Occipital lobe (tissue), 2 donors: ENCODE measurements around the gene MYO10. TPM values are rescaled to one million over a fixed set of nuclear protein-coding genes. Genes with fewer than 3 reads are reported as not detected.
"Not testable (repeated sequence)": the region's sequence is repeated elsewhere in the genome, so short reads cannot be mapped to it uniquely, and the experiment has no call there.

Experiments
- DNase-seq: peaks from one replicate; lab custom pipeline; 2025; lab: John Stamatoyannopoulos, UW
- total RNA-seq: library from RNA; depleted of rRNA; stranded (reverse); fragments of >200 nt; gene quantifications from one replicate; pipeline ENCODE4 v1.2.3, GENCODE V29; 2014

MYO10 gene
- 31.2 TPM for total RNA-seq

GRCh38 chr5:16936150-16936988, at the start of gene MYO10:
Gene MYO10 (minus strand): TSS chr5:16936288. CDS start chr5:16935808, 480 bp downstream.
- DNase-seq, result no peak

GRCh38 chr5:16985304-16985703, 49.2 kb upstream of the MYO10 start:
- DNase-seq, result not testable (repeated sequence)

DNA sequence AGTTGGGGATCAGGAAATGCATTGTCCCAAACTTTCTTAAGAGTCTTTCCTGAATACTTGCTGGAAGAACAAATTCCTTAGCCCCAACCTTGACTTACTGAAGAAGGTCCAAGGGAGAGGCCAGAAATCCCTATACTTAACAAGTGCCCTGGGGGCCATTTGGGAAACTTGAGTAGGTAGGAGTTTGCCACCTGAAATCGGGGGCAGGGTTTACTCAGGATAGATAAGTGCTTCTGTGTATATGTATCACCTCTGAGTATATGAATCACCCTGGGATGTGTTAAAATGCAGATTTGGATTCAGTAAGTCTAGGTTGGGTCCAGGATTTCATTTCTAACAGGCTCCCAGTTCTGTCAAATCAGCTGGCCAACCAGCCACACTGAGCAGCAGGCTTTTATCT, 47.9 kb upstream of the MYO10 start:
- no peak for DNase-seq

DNA sequence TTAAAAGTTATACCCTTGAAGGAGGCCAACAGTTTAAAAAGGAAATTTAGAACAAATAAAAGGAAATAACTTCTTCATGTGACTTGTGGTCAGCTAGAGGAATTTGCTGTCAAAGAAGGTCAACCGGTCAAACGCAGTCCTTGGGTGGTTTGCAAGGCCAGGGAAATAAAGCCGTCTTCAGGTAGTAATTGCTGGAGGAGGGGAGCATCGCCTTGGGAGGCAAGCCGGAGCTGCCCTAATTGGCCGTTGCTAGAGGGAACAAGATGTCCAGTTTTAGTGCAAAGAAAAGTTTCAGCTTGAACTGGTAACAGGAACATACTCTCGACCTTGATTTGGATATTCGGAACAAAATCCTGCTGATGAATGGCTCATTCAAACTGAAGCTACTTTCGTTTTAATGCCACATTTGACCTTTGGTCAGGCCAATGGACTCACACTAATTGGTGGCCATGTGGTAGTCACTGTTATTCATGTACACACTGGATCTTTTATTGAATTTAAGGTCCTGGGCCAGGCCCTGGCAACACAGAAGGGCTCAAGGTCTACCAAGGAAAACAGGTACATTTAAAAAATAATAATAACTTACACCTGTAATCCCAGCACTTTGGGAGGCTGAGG, 47.0 kb upstream of the MYO10 start:
- DNase-seq, result no peak

- no peak for DNase-seq
Observed at GRCh38 chr5:16981700-16982099, 45.6 kb upstream of the MYO10 start.

DNA sequence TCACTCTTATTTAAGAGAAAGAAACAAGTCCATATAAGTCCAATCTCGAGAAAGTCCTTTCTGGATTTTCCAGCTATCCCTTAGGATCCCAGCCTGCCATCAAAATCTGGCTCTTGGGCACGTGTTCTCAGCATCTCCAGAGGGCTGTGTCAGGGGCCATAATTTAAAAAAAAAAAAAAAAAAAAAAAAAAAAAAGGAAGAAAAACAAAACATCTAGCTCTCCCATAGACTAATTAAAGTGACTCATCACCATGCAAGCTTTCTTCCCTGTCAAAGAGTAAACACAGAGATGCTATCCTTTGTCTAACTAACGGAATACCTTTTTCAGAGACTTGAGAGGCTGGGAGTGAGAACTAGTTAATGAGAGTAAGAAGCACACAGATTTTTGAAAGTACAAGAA, 44.9 kb upstream of the MYO10 start:
- no peak for DNase-seq

DNA sequence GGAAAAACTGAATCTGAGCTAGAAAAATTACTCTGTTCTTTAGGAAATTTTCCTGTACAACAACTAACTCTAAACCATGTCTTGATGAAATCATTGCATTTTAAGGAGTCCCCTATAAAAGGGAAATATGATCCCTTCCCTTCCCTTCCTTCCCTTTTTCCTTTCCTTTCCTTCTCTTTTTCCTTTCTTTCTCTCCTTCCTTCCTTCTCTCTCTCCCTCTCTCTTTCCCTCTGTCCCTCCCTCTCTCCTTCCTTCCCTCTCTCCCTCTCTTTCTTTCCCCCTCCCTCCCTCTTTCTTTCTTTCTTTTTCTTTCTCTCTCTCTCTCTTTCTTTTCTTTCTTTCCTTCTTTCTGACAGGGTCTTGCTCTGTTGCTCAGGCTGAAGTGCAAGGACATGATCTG, 42.2 kb upstream of the MYO10 start:
- DNase-seq, result no peak

- no peak for DNase-seq
Observed at GRCh38 chr5:16976625-16977008, 40.5 kb upstream of the MYO10 start.

GRCh38 chr5:16975950-16976624, 40.0 kb upstream of the MYO10 start:
- no peak for DNase-seq

DNA sequence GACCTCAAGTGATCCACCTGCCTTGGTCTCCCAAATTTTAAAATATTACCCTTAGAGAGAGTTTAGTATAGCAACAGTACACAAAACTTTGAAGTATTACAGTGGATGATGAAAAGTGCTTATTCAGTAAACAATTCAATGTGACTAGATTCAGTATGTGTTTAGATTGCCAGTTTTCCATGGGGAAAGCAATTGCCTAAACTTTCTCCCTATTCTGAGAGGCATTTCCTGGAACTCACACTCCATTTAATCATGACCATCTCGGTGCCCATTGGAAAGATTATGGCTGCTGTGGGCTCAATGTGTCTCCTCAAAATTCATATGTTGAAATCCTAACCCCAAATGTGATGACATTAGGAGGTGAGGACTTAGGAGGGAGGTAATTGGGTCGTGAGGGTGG, 38.9 kb upstream of the MYO10 start:
- no peak for DNase-seq

DNA sequence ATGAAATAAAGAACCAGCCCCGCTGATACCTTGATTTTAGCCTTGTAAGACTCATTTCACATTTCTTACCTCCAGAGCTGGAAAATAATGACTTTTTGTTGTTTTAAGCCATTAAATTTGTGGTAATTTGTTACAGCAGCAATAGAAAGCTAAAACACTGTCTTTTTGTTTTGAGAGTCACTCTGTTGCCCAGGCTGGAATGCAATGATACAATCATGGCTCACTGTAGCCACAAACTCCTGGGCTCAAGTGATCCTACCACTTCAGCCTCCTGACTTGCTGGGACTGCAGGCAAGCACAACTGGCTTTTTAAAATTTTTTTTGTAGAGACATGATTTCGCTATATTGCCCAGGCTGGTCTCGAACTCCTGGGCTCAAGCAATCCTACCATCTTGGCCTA, 34.7 kb upstream of the MYO10 start:
- DNase-seq, result no peak

- DNase-seq, result no peak
Observed at GRCh38 chr5:16970260-16970659, 34.2 kb upstream of the MYO10 start.

DNA sequence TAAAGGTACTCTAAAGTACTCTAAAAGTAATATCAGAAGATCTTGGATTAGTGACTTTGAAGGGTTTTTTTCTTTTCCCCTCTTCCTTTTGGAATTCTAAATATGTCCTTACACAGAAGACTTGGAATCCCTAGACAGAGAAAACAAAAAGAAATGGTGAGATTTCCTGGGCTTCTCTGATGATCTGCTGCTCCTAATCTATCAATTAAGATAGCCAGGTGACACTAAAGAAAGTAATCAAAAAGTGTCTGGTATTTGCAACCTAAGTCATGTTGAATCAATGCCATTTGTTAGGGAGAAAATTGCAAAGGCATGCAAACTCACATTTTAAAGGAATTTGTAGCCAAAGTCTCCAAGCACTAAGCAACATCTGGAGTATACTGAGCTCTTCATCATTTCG, 29.5 kb upstream of the MYO10 start:
- DNase-seq, result no peak

GRCh38 chr5:16963821-16964220, 27.7 kb upstream of the MYO10 start:
- DNase-seq, result no peak

- DNase-seq, result no peak
Observed at GRCh38 chr5:16961131-16961530, 25.0 kb upstream of the MYO10 start.

DNA sequence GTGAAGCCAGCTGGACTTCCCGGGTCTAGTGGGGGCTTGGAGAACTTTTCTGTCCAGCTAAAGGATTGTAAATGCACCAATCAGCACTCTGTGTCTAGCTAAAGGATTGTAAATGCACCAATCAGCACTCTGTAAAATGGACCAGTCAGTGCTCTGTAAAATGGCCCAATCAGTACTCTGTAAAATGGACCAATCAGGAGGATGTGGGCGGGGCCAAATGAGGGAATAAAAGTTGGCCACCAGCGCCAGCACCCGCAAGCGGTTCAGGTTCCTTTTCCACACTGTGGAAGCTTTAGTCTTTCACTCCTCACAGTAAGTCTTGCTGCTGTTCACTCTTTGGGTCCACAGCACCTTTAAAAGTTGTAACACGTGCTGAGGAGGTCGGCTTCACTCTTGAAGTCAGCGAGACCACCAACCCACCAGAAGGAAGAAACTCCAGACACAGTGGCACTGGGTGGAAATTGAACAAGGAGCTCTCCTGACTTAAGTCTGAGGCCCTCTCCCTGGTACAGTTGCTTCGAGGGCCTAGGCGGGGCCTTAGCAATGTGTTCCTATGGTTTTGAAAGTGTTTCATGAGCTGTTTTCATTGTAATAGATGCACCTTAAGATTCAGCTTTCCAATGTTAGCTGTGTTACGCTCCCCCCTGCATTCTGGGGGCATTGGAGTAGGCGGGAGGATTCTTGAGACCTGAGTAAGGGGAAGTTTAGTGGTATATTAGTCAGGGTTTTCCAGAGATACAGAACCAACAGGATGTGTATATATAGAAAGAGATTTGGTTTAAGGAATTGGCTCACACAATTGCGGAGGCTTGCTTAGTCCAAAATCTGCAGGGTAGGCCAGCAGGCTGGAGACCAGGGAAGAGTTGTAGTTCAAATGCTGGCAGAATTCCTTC, 21.5 kb upstream of the MYO10 start:
- no peak for DNase-seq

- no peak for DNase-seq
Observed at GRCh38 chr5:16953729-16954128, 17.6 kb upstream of the MYO10 start.

DNA sequence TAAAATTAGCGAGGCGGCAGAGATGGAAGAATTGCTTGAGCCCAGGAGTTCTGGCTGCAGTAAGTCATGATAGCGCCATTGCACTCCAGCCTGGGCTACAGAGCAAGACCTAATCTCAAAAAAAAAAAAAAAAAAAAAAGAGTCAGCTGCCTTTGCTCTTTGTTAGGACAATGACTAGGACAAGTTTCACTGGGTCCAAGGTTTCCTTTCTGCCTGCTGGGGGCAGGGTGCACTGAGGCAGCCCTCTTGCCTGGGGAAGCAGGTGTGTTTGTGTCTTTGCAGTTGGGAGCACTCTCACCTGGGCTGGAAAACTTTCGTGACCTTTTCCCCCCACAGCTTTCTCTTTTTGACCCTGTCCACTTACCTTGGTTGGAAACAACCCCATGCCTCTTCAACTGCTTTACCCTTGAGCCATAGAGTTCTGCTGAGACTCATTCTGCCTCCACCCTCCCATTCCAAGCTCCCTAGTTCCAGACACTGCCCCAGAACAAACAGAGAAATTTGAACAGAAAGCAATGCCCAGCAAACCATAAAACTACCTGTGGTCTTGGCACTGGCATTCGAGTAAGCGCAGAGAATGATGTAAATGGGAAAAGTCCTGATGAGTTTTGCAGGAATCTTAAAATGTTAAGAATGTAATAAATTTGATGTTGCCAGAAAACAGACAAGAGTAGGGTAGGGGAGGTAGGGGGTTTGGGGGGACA, 17.0 kb upstream of the MYO10 start:
- DNase-seq, result no peak

- no peak for DNase-seq
Observed at GRCh38 chr5:16946725-16947124, 10.6 kb upstream of the MYO10 start.

DNA sequence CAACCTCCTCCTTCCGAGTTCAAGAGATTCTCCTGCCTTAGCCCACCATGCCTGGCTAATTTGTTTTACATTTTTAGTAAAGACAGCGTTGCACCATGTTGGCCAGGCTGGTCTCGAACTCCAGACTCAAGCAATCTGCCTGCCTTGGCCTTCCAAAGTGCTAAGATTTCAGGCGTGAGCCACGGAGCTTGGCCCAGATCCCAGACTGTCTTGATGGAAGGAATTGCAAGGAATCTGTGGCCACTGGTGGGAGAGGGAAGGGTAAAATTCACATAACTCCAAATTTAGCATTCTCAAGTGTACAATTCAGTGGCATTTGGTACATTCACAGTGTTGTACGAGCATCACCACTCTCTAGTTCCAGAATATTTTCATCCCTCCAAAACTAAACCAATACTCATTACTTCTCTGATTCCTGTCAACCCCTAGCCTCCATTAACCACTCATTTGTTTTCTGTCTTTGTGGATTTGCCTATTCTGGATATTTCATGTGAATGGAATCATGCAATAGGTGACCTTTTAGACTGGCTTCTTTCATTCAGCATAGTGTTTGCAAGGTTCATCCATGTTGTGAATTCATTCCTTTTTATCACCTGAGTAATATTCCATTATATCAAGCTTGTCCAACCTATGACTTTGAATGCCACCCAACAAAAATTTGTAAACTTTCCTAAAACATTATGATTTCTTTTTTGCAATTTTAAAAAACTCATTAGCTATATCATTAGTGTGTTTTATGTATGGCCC, 8.9 kb upstream of the MYO10 start:
- no peak for DNase-seq
